Measurements from ENCODE around the gene OSTF1.

- TF ChIP-seq CTCF (IDR thresholded peaks at IDR 0.05; ENCODE audit: insufficient read depth, low read length, poor library complexity, severe bottlenecking) = no peak
- TF ChIP-seq EZH2phosphoT487 (conservative IDR thresholded peaks at IDR 0.05; ENCODE audit: low read length) = no peak
These were observed 96.2 kb downstream of the OSTF1 start for GRCh38 chr9:75184471-75184870.
